Stomach (tissue), 4 donors: Measurements from ENCODE around the gene UPF1.

Experiments used
- CTCF ChIP-seq, 7 experiments: fragments of 450-650 bp in 4 of 7; fragments of 200-600 bp in 3 of 7; sonication (generic) in 3 of 7; IDR thresholded peaks; one replicate each; pipeline ENCODE4 v1.5.1; 2016 to 2019; ENCODE audit warnings: antibody characterized with exemption in 7 of 7, control low read depth in 2 of 7, mild to moderate bottlenecking in 1 of 7
- EP300 ChIP-seq: sonication (generic); formaldehyde crosslinking; IDR thresholded peaks from one replicate; pipeline ENCODE4 v1.6.1; 2017; ENCODE audit warnings: antibody characterized with exemption
- POLR2A ChIP-seq, 4 donors: fragments of 450-650 bp; IDR thresholded peaks; one replicate each; pipeline ENCODE4 v1.6.1; 2016; ENCODE audit warnings: antibody characterized with exemption in 4 of 4, control low read depth in 2 of 4, mild to moderate bottlenecking in 1 of 4, moderate library complexity in 1 of 4
- POLR2AphosphoS5 ChIP-seq, 3 donors: sonication (generic); formaldehyde crosslinking; IDR thresholded peaks; one replicate each; pipeline ENCODE4 v1.6.1; 2016; ENCODE audit warnings: antibody characterized with exemption in 3 of 3

- TF ChIP-seq POLR2A (IDR thresholded peaks at IDR 0.05) (no peak), EP300 (no peak), POLR2AphosphoS5 (IDR thresholded peaks at IDR 0.05) (no peak), CTCF (IDR thresholded peaks at IDR 0.05) (no peak)
These were observed 55.2 kb downstream of the UPF1 start for GRCh38 chr19:18886972-18887371.
